ENCODE measurements around the gene NIT1.

Gene NIT1

DNA sequence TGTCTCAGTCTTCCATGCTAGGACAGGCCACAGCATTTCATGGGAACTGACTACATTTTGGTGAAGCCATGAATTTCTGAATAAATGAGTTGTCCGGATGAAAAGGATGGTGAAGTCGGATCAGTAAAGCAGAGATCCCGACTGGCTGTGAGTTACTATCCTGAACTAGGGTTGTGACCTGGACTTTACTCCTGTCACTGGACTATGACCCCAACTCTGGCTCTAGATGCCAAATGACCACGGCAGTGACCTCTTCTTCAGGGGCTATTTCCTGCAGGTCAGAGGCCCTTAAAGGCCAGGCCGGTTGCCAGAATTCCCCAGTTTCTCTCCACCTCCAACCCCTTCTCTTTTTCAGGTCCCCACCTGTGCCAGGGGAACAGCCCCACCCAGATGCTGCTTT is 26.8 kb upstream of the NIT1 start:
- no peak for DNase-seq (ENCODE audit: low spot score)
- TF ChIP-seq, protein P1, sequence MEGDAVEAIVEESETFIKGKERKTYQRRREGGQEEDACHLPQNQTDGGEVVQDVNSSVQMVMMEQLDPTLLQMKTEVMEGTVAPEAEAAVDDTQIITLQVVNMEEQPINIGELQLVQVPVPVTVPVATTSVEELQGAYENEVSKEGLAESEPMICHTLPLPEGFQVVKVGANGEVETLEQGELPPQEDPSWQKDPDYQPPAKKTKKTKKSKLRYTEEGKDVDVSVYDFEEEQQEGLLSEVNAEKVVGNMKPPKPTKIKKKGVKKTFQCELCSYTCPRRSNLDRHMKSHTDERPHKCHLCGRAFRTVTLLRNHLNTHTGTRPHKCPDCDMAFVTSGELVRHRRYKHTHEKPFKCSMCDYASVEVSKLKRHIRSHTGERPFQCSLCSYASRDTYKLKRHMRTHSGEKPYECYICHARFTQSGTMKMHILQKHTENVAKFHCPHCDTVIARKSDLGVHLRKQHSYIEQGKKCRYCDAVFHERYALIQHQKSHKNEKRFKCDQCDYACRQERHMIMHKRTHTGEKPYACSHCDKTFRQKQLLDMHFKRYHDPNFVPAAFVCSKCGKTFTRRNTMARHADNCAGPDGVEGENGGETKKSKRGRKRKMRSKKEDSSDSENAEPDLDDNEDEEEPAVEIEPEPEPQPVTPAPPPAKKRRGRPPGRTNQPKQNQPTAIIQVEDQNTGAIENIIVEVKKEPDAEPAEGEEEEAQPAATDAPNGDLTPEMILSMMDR (IDR thresholded peaks at IDR 0.05; ENCODE audit: extremely low read depth, insufficient read depth, missing control alignments), result no peak
- in situ Hi-C loops (cut with MboI; ENCODE audit: low pct_unique_long_range_greater_than_20kb, low sequenced_read_pairs, unreplicated experiment), result no loop called here

DNA sequence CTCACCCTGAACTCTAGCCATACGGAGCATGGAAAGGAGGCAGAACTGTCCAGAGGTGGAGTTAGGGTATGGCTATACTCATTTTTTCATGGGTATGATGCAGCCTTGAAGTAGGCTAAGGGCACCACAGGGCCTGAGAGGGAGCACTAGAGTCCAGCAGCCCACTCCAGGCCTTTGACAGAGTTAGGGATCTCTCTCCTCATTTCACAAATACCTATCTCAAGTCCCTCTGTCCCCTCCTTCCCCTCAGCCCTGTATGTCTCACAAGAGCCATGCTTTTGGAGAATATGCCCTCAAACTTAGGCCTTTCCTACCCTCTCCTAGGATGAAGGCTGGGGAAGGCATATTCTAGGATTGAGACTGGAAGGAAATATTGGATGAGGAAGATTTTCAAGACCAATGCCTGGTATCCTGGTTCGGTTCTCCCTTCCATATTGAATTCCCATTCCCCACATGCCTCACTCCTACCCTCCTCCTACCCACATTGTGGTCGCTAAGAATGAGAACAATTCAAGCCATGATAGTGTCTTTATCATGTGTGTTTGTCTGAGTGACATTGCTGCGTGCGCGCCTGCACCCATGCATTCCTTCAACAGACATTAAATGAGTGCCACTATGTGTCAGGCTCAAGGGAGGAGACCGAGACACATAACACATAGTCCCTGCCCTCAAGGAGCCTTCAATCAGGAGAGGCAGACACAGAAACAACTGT is 26.0 kb upstream of the NIT1 start:
- TF ChIP-seq, protein P1 (IDR thresholded peaks at IDR 0.05; ENCODE audit: extremely low read depth, insufficient read depth, missing control alignments), result no peak
- in situ Hi-C loops (cut with MboI; ENCODE audit: low pct_unique_long_range_greater_than_20kb, low sequenced_read_pairs, unreplicated experiment), result no loop called here
- no peak for DNase-seq (ENCODE audit: low spot score)

DNA sequence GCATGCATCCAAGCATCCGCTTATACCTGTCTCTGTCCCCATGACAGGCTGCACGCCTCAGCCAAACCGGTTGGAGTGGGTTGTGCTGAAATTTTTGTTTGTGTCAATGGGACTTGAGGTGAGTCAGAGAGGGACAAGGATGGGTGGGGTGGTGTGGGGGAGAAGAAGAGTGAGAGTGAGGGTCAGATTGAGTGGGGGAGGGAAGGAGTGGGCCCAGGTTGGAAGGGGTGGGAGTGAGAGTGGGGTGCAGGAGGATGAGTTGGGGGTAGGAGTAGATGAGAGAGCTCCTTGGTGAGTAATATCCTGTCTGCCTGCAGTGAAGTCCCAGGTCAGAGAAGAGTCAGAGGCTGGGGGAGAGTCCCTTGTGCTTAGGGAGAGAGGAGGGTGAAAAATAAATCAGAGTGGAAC is 25.3 kb upstream of the NIT1 start:
- in situ Hi-C loops (cut with MboI; ENCODE audit: low pct_unique_long_range_greater_than_20kb, low sequenced_read_pairs, unreplicated experiment), result no loop called here
- TF ChIP-seq, protein P1 (IDR thresholded peaks at IDR 0.05; ENCODE audit: extremely low read depth, insufficient read depth, missing control alignments), result no peak
- DNase-seq (ENCODE audit: low spot score), result peak; percentile 69

DNA sequence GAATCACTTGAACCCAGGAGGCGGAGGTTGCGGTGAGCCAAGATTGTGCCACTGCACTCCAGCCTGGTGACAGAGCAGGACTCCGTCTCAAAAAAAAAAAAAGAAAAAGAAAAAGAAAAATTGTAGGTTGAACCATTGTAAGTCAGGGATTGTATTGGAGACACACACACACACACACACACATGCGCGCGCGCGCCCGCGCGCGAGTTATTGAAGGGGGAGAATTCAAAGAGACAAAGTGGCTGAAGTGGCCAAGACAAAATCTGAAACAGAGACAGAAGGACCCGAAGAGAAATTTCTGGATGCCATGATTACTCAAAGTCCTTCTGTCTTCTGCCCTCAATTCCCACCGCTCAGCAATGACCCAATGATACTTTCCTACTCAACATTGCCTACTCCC is 23.4 kb upstream of the NIT1 start:
- TF ChIP-seq, protein P1 (IDR thresholded peaks at IDR 0.05; ENCODE audit: extremely low read depth, insufficient read depth, missing control alignments), result no peak
- DNase-seq (ENCODE audit: low spot score), result no peak
- in situ Hi-C loops (cut with MboI; ENCODE audit: low pct_unique_long_range_greater_than_20kb, low sequenced_read_pairs, unreplicated experiment), result no loop called here

DNA sequence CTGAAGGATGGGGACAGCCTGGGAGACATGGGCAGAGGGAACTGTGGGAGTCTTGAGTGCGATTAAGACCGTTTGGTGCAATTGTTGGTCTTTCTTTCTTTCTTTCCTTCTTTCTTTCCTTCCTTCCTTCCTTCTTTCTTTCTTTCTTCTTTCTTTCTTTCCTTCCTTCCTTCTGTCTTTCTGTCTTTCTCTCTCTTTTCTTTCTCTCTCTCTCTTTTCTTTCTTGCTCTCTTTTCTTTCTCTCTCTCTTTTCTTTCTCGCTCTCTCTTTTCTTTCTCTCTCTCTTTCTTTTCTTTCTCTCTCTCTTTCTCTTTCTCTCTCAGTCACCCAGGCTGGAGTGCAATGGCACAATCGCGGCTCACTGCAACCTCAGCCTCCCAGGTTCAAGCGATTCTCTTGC is 22.7 kb upstream of the NIT1 start:
- no peak for DNase-seq (ENCODE audit: low spot score)
- TF ChIP-seq, protein P1 (IDR thresholded peaks at IDR 0.05; ENCODE audit: extremely low read depth, insufficient read depth, missing control alignments), result no peak
- in situ Hi-C loops (cut with MboI; ENCODE audit: low pct_unique_long_range_greater_than_20kb, low sequenced_read_pairs, unreplicated experiment), result no loop called here

DNA sequence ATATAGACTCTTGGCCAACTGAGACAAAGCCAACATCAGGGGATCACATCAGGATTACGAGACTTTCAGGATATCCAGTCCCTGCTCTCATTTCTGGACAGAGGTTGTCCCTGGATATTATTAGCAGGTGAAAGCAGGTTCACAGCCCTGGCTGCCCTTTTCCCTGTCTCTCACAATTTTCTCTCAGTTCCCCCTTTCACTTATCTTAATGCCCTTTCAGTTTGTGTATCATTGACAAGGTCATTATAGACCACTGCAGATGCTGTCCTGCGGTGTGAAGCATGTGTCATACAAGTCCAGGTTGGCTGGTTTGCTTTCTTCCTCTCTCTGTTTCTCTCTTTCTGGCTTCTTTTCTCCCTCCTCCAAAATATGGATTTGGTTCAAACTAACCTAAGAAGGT is 21.9 kb upstream of the NIT1 start:
- TF ChIP-seq, protein P1 (IDR thresholded peaks at IDR 0.05; ENCODE audit: extremely low read depth, insufficient read depth, missing control alignments), result no peak
- DNase-seq (ENCODE audit: low spot score), result peak; percentile 76
- in situ Hi-C loops (cut with MboI; ENCODE audit: low pct_unique_long_range_greater_than_20kb, low sequenced_read_pairs, unreplicated experiment), result no loop called here

Data from GM13977 (cell line).